Right atrium auricular region (tissue), 2 donors: ENCODE results near the gene BICRA. TPM values are rescaled to one million over a fixed set of nuclear protein-coding genes. Genes with fewer than 3 reads are reported as not detected.

Experiments
- DNase-seq: peaks from one replicate; pipeline ENCODE4 v3.0.0-alpha.2; 2019; ENCODE audit warnings: low spot score
- H3K27ac ChIP-seq, 2 donors: fragments of 200-600 bp; sonication (generic); 1 replicate in 1 of 2; 2 replicates in 1 of 2; pipeline ENCODE4 v1.5.1; 2016 to 2019
- H3K27me3 ChIP-seq, 2 donors: fragments of 200-600 bp; sonication (generic); one replicate each; pipeline versions ENCODE4 v1.5.1 to v1.6.0; 2017 to 2019
- H3K36me3 ChIP-seq: fragments of 200-600 bp; sonication (generic); one replicate; pipeline ENCODE4 v1.5.1; 2016
- H3K4me1 ChIP-seq, 2 donors: fragments of 200-600 bp; sonication (generic); one replicate each; pipeline versions ENCODE4 v1.5.1 to v1.6.0; 2017 to 2019
- H3K4me3 ChIP-seq, 2 donors: fragments of 200-600 bp; sonication (generic); 1 replicate in 1 of 2; 2 replicates in 1 of 2; pipeline ENCODE4 v1.5.1; 2017 to 2019; ENCODE audit warnings: mild to moderate bottlenecking in 1 of 2, moderate library complexity in 1 of 2
- H3K9me3 ChIP-seq, 2 donors: fragments of 200-600 bp; sonication (generic); one replicate each; pipeline ENCODE4 v1.5.1; 2019
- total RNA-seq, 2 donors: library from RNA; depleted of rRNA; stranded (reverse); fragments of >200 nt; gene quantifications; one replicate each; pipeline ENCODE4 v1.1.0, GENCODE V29; 2016
- TF ChIP-seq, protein P1 (sequence below), 2 donors: fragments of 200-600 bp; sonication (generic); IDR thresholded peaks; one replicate each; pipeline ENCODE4 v1.5.1; 2019; ENCODE audit warnings: antibody characterized with exemption in 2 of 2

Gene BICRA
- total RNA-seq, 2 donors from 2014 or later: 7.0 to 12.6 TPM

DNA sequence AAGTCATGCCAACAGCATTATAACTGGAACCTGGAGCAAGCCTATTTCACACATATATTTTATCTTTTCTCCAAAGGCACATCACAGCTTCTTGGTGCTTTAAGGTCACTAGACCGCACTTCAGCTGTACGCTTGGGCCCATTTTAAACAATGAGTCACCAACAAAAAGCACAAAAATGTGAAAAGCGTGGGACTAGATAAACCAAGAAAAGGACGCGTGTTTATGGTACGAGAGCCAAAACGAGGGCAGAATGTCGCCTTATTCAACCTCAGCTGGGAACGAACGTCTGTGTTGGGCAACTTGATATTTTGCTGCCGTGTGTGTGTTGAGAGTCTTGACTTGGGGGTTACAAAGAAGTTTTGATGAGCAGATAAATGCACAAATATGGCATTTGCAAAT, 95.1 kb downstream of the BICRA start:
- H3K9me3 ChIP-seq: no peaks in the 10 kb centered on the region
- H3K4me3 ChIP-seq: no peak overlapping the region
- DNase-seq: no peak
- TF ChIP-seq, protein P1, sequence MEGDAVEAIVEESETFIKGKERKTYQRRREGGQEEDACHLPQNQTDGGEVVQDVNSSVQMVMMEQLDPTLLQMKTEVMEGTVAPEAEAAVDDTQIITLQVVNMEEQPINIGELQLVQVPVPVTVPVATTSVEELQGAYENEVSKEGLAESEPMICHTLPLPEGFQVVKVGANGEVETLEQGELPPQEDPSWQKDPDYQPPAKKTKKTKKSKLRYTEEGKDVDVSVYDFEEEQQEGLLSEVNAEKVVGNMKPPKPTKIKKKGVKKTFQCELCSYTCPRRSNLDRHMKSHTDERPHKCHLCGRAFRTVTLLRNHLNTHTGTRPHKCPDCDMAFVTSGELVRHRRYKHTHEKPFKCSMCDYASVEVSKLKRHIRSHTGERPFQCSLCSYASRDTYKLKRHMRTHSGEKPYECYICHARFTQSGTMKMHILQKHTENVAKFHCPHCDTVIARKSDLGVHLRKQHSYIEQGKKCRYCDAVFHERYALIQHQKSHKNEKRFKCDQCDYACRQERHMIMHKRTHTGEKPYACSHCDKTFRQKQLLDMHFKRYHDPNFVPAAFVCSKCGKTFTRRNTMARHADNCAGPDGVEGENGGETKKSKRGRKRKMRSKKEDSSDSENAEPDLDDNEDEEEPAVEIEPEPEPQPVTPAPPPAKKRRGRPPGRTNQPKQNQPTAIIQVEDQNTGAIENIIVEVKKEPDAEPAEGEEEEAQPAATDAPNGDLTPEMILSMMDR (IDR thresholded peaks at IDR 0.05): no peak
- H3K36me3 ChIP-seq: peaks cover 31% of the 10 kb centered on the region
- H3K27me3 ChIP-seq: no peaks in the 10 kb centered on the region
- H3K27ac ChIP-seq: no peak overlapping the region
- no peaks in the 10 kb centered on the region for H3K4me1 ChIP-seq

DNA sequence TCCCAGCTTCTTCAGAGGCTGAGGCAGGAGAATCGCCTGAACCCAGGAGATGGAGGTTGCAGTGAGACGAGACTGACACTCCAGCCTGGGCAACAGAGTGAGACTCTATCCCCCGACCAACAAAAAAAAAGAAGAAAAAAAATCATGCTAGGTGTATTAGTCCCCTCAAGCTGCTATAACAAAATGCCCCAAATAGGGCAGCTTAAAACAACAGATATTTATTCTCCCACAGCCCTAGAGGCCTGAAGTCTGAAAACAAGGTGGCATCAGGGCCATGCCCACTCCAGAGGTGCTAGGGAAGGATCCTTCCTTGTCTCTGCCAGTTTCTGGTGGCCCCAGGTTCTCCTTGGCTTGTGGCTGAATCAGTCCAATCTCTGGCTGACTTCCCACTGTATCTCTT, 95.7 kb downstream of the BICRA start:
- Histone ChIP-seq H3K4me1 (no peaks in the 10 kb centered on the region), H3K4me3 (no peak overlapping the region), H3K27ac (no peak overlapping the region), H3K9me3 (no peaks in the 10 kb centered on the region), H3K36me3 (peaks cover 25% of the 10 kb centered on the region), H3K27me3 (no peaks in the 10 kb centered on the region)
- TF ChIP-seq, protein P1 (IDR thresholded peaks at IDR 0.05): no peak
- DNase-seq: no peak

DNA sequence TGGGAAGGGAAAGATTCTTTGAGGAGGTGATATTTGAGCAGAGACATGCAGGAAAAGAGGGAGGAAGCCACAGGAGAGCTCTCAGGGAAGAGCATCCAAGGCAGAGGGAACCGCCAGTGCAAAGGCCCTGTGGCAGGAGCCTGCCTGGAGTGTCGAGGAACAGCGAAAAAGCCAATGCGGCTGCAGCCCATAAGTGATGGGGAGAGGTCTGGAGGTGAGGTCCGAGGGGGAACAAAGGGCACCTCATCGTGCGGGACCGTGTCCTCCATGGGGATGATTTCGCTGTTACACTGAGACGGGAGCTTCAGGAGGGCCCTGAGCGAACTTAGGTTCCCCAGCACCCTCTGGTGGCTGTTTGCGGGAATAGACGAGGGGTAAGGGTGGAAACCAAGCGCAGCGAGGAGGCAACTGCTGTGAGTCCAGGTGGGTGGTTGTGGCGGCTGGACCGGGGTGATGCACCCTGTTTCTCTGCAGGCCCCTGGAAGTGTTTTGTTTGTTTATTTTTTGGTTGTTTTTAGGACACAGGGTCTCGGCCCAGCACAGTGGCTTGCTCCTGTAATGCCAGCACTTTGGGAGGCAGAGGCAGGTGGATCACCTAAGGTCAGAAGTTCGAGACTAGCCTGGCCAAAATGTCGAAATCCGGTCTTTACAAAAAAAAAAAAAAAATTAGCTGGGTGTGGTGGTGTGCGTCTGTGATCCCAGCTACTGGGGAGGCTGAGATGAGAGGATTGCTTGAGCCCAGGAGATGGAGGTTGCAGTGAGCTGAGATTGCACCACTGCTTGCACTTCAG, 98.4 kb downstream of the BICRA start:
- DNase-seq: peak; percentile 76
- no peaks in the 10 kb centered on the region for H3K4me1 ChIP-seq
- TF ChIP-seq, protein P1 (IDR thresholded peaks at IDR 0.05): peak; percentile 79 to 88
- no peaks in the 10 kb centered on the region for H3K9me3 ChIP-seq
- H3K27me3 ChIP-seq: no peaks in the 10 kb centered on the region
- peaks cover 3% of the 10 kb centered on the region for H3K36me3 ChIP-seq
- no peak overlapping the region for H3K4me3 ChIP-seq
- no peak overlapping the region for H3K27ac ChIP-seq

DNA sequence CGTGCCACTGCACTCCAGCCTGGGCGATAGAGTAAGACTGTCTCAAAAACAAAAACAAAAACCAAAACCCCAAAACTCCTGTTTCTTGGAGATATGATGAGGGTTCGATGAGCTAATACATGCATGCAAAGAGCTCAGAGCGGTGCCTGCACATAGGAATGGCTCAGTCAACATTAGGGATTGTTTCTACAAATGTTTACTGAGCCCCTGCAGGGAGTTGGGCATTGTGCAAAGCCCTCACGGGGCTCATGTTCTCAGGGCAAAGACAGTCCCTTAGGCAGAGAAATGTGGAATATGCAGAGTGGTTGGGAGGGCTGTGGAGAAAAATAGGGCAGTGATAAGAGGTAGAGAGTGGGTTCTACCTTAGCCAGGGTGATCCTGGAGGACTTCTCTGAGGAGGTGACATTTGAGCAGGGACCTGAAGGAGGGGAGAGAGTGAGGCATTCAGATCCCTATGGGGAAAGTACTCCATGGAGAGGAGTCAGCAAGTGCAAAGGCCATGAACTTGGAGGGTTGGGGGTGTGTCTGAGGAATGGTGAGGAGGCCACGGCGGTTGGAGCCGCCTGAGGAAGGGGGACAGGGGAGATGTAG, 102.8 kb downstream of the BICRA start:
- Histone ChIP-seq H3K27me3 (no peaks in the 10 kb centered on the region), H3K4me1 (peaks cover 0 to 31% of the 10 kb centered on the region in 2 donors), H3K9me3 (peaks cover 0 to 6% of the 10 kb centered on the region in 2 donors), H3K27ac (no peak overlapping the region), H3K36me3 (peaks cover 5% of the 10 kb centered on the region), H3K4me3 (no peak overlapping the region)
- TF ChIP-seq, protein P1 (IDR thresholded peaks at IDR 0.05): no peak
- no peak for DNase-seq

DNA sequence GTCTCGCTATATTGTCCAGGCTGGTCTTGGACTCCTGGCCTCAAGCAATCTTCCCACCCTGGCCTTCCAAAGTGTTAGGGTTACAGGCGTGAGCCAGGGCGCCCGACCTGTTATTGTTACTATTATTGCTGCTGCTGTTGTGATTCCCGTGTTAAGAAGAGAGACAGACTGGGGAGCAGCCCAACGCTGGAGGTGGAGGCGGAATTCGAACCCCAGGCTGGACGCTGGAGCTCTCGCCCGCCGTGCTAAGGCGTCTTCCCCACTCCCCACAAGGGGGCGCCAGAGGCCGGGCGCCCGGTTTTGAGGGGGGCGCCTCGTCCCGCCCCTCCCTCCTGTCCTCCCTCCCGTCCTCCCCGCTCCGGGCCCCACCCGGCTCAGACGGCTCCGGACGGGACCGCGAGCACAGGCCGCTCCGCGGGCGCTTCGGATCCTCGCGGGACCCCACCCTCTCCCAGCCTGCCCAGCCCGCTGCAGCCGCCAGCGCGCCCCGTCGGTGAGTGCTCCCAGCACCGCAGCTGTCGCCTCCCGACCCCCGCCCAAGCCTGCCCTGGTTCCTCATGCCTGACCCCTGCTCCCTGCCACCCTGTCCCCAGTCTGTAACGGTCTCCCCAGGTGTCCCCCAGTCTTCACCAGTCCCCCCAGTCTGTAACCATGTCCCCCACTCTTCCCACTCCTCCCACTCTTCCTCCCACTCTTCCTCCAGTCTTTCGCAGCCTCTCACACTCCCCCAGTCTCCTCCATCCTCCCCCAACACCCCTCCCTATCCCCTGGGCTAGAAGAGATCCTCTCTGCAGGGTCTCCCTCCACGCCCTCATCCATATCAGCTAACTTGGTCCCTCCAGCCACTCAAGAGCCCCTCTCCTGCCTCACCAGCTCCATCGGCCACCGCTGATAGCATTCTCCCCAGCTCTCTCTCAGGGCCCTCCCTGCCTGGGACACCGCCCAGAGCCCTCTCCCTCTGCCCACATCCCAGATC, 104.4 kb downstream of the BICRA start, which contains the start of gene EHD2:
EHD2 (plus strand) TSS at position 377 of the 976 bp plus-strand sequence. CDS start 3,191 bp downstream, outside the sequence.
- Histone ChIP-seq H3K27me3 (no peaks in the 10 kb centered on the region), H3K27ac (peak within 1 kb of the TSS; percentile 89 to 91), H3K36me3 (peaks cover 14% of the 10 kb centered on the region), H3K4me1 (peaks cover 0 to 46% of the 10 kb centered on the region in 2 donors), H3K9me3 (peaks cover 0 to 6% of the 10 kb centered on the region in 2 donors), H3K4me3 (peak within 1 kb of the TSS; percentile 71 to 79)
- TF ChIP-seq, protein P1 (IDR thresholded peaks at IDR 0.05): peak; percentile 82 to 97
- peak; percentile 72 for DNase-seq
